K562 (cell line): ENCODE results near the gene SMAP2. TPM values are rescaled to one million over a fixed set of nuclear protein-coding genes. Genes with fewer than 3 reads are reported as not detected.
A peak's percentile ranks its signal among the peaks of the same experiment; 100 is the strongest.

ENCODE experiments used
- ATF4 ChIP-seq: fragments of 450-650 bp; formaldehyde crosslinking; IDR thresholded peaks from 2 replicates; pipeline ENCODE4 v1.4.0; 2022; ENCODE audit warnings: mild to moderate bottlenecking, moderate library complexity
- ETV1 ChIP-seq: fragments of 450-650 bp; conservative IDR thresholded peaks from 2 replicates; pipeline ENCODE4 v1.6.1; 2016; ENCODE audit warnings: missing genetic modification characterization, control low read depth, low read depth, missing compliant biosample characterization
- GATAD2A ChIP-seq: fragments of 450-650 bp; IDR thresholded peaks from 2 replicates; pipeline ENCODE4 v1.6.1; 2017
- HCFC1 ChIP-seq: IDR thresholded peaks from 2 replicates; pipeline ENCODE4 v1.6.1; 2012; ENCODE audit warnings: low read depth, low read length, improper control_type of control experiment
- HLTF ChIP-seq: fragments of 450-650 bp; IDR thresholded peaks from 2 replicates; pipeline ENCODE4 v1.6.1; 2016
- MTF1 ChIP-seq: fragments of 250-450 bp; sonication (Bioruptor Pico); IDR thresholded peaks from 2 replicates; pipeline ENCODE4 v1.9.0; 2021; ENCODE audit warnings: moderate library complexity, mild to moderate bottlenecking, inconsistent platforms, borderline replicate concordance
- NUFIP1 ChIP-seq: fragments of 450-650 bp; IDR thresholded peaks from 2 replicates; pipeline ENCODE4 v1.6.1; 2018; ENCODE audit not compliant: partially characterized antibody
- PBX2 ChIP-seq, 2 experiments: IDR thresholded peaks in 1 of 2; conservative IDR thresholded peaks in 1 of 2; 2 replicates each; pipeline ENCODE4 v1.6.1; 2016; ENCODE audit warnings: low read depth in 2 of 2, mild to moderate bottlenecking in 1 of 2, missing compliant biosample characterization in 1 of 2, missing genetic modification characterization in 1 of 2, moderate library complexity in 1 of 2
- PTBP1 ChIP-seq: fragments of 200-400 bp; formaldehyde crosslinking; IDR thresholded peaks from 2 replicates; pipeline ENCODE4 v1.6.1; 2017; ENCODE audit warnings: low read depth, low read length
- PTRF ChIP-seq: fragments of 450-650 bp; IDR thresholded peaks from 2 replicates; pipeline ENCODE4 v1.6.1; 2016; ENCODE audit warnings: mild to moderate bottlenecking, missing genetic modification characterization, missing compliant biosample characterization
- TCF7L2 ChIP-seq: fragments of 150-350 bp; IDR thresholded peaks from 2 replicates; pipeline ENCODE4 v1.6.1; 2016; ENCODE audit warnings: low read depth, mild to moderate bottlenecking, low read length, moderate library complexity
- ZBTB26 ChIP-seq: fragments of 450-650 bp; formaldehyde crosslinking; IDR thresholded peaks from 2 replicates; pipeline ENCODE4 v1.4.0; 2022; ENCODE audit warnings: missing genetic modification characterization
- ZMIZ1 ChIP-seq, 2 experiments: fragments of 150-350 bp in 1 of 2; IDR thresholded peaks; 2 replicates each; pipeline ENCODE4 v1.6.1; 2012 to 2016; ENCODE audit warnings: low read depth in 2 of 2, low read length in 2 of 2, mild to moderate bottlenecking in 1 of 2, moderate library complexity in 1 of 2
- ZNF175 ChIP-seq: fragments of 200-800 bp; sonication (Bioruptor generic); IDR thresholded peaks from 2 replicates; pipeline ENCODE4 v1.6.1; 2016; ENCODE audit warnings: low read depth, mild to moderate bottlenecking, missing genetic modification characterization, missing compliant biosample characterization
- ZNF197 ChIP-seq: fragments of 200-800 bp; sonication (Bioruptor generic); IDR thresholded peaks from 2 replicates; pipeline ENCODE4 v1.6.1; 2016; ENCODE audit warnings: low read depth, missing genetic modification characterization, missing compliant biosample characterization
- ZNF263 ChIP-seq: sonication (generic); formaldehyde crosslinking; IDR thresholded peaks from 2 replicates; pipeline ENCODE4 v1.8.0; 2022; ENCODE audit warnings: mild to moderate bottlenecking, missing genetic modification reagents, borderline replicate concordance
- ZNF644 ChIP-seq: fragments of 200-800 bp; sonication (Bioruptor generic); IDR thresholded peaks from 2 replicates; pipeline ENCODE4 v1.6.1; 2016; ENCODE audit warnings: low read depth, missing genetic modification characterization, missing compliant biosample characterization
- polyA plus RNA-seq, 8 experiments: library from polyadenylated mRNA; depleted of rRNA in 4 of 8; stranded (reverse) in 5 of 8; unstranded in 3 of 8; fragments of >200 nt; fragmentation: Nextera tagmentation in 2 of 8; fragmentation: Illumina TruSeq in 1 of 8; extraction: Ambion mirVana in 2 of 8; extraction: Trizol in 1 of 8; gene quantifications; 2 replicates each; pipeline versions ENCODE4 v1.2.1 to v1.2.3, GENCODE V29; 2011 to 2014; ENCODE audit warnings: inconsistent platforms in 1 of 8, missing spikeins in 1 of 8
- total RNA-seq, 7 experiments: library from RNA; depleted of rRNA in 6 of 7; stranded (reverse); fragments of >200 nt in 6 of 7; fragmentation: Illumina TruSeq in 2 of 7; extraction: Trizol in 2 of 7; gene quantifications; 2 replicates each; pipeline versions ENCODE4 v1.2.1 to v1.2.3, GENCODE V29; 2011 to 2021; ENCODE audit warnings: low replicate concordance in 1 of 7

Gene SMAP2
- total and polyA plus RNA-seq, 9 of the 15 experiments (the other 6 are each of a cell fraction or from before 2014, with no cell fraction given): 38.7 to 212 (median 94.1) TPM

GRCh38 chr1:40383488-40384412 is 10.2 kb downstream of the SMAP2 start (continued):
- TF ChIP-seq ZBTB26 (no peak), PTBP1 (no peak), HLTF (no peak), TCF7L2 (no peak), ETV1 (no peak), HCFC1 (no peak), ZMIZ1 (IDR thresholded peaks at IDR 0.05; ENCODE audit: low read depth in 2 of 2, low read length in 2 of 2) (no peak), ZNF175 (CRISPR knock-in tag) (peak; percentile 52; the same call in 1 of the 2 replicates), MTF1 (CRISPR knock-in tag) (no peak), ZNF263 (CRISPR knock-in tag) (no peak), ATF4 (CRISPR knock-in tag) (no peak), PBX2 (CRISPR knock-in tag; IDR thresholded peaks at IDR 0.05; ENCODE audit: low read depth) (no peak), PBX2 (tag; conservative IDR thresholded peaks at IDR 0.05; ENCODE audit: low read depth) (no peak), GATAD2A (no peak), NUFIP1 (no peak), PTRF (tag) (no peak), ZNF644 (tag) (no peak), ZNF197 (CRISPR knock-in tag) (no peak)
